Measurements from ENCODE around the gene UBE2R2. TPM values are rescaled to one million over a fixed set of nuclear protein-coding genes. Genes with fewer than 3 reads are reported as not detected.

Gene UBE2R2
- total and polyA plus RNA-seq, 2 of the 8 experiments (the other 6 are each of a cell fraction or from before 2014, with no cell fraction given), result 19.4 to 42.1 TPM

- Histone ChIP-seq H4K20me1 (replicated peaks in 1 of 2; ENCODE audit: control insufficient read depth in 1 of 2, insufficient read depth in 2 of 2, low read length in 2 of 2) (peaks cover 2 to 4% of the 10 kb centered on the region in 2 experiments), H3K27ac (ENCODE audit: low read depth, low read length) (no peak overlapping the region), H2BK15ac (ENCODE audit: low read length) (no peak overlapping the region), H3K4me2 (ENCODE audit: insufficient read depth in 1 of 2, low read depth in 2 of 2, low read length in 2 of 2) (no peak overlapping the region), H3K56ac (replicated peaks; ENCODE audit: insufficient read length, low read depth, low read length) (no peak overlapping the region), H3K79me2 (ENCODE audit: control insufficient read depth in 1 of 2, insufficient read depth in 2 of 2, low read length in 2 of 2) (peaks cover 0 to 90% of the 10 kb centered on the region in 2 experiments; a peak in 3 of 4 replicates), H2BK120ac (replicated peaks; ENCODE audit: low read depth, low read length) (no peak overlapping the region), H3K4ac (replicated peaks; ENCODE audit: insufficient read length, low read depth, low read length) (no peak overlapping the region), H2BK12ac (ENCODE audit: low read depth, low read length) (no peak overlapping the region), H3K18ac (ENCODE audit: extremely low read depth, low read length) (no peak overlapping the region), H2BK5ac (ENCODE audit: low read depth, low read length) (no peak overlapping the region), H4K91ac (replicated peaks; ENCODE audit: insufficient read length, low read length) (no peak overlapping the region), H3K9me3 (ENCODE audit: insufficient read depth in 2 of 2, low read depth in 1 of 2, low read length in 1 of 2) (no peaks in the 10 kb centered on the region), H3K4me3 (ENCODE audit: extremely low read depth in 1 of 4, insufficient read depth in 2 of 4, low read depth in 3 of 4, low read length in 4 of 4) (no peak overlapping the region), H3K36me3 (ENCODE audit: control insufficient read depth in 2 of 4, insufficient read depth in 4 of 4, low read length in 3 of 4) (no peaks in the 10 kb centered on the region; a peak in 1 of 8 replicates), H3K79me1 (ENCODE audit: low read depth, low read length) (peaks cover 5% of the 10 kb centered on the region; the same call in 1 of the 2 replicates), H3K4me1 (replicated peaks in 1 of 4; ENCODE audit: control insufficient read depth in 3 of 4, insufficient read depth in 4 of 4, low read length in 3 of 4) (peaks cover 0 to 6% (median 2%) of the 10 kb centered on the region in 4 experiments; a peak in 4 of 7 replicates), H2BK20ac (ENCODE audit: low read length) (no peak overlapping the region), H2AK5ac (ENCODE audit: low read depth, low read length) (no peak overlapping the region), H2AFZ (ENCODE audit: low read length) (no peak overlapping the region), H3K23me2 (ENCODE audit: low read depth, low read length) (no peaks in the 10 kb centered on the region), H3K23ac (ENCODE audit: insufficient read length) (no peak overlapping the region), H3K14ac (ENCODE audit: insufficient read length) (no peak overlapping the region), H4K8ac (ENCODE audit: extremely low read depth, insufficient read depth, low read length) (no peak overlapping the region), H4K5ac (ENCODE audit: insufficient read length, low read depth, low read length) (no peak overlapping the region), H3K9ac (replicated peaks in 1 of 4; ENCODE audit: extremely low read depth in 1 of 4, low read depth in 3 of 4, low read length in 3 of 4) (no peak overlapping the region), H3K27me3 (replicated peaks in 1 of 4; ENCODE audit: control insufficient read depth in 3 of 4, extremely low read depth in 1 of 4, insufficient read depth in 3 of 4, low read length in 3 of 4) (no peaks in the 10 kb centered on the region)
- no peak for DNase-seq (ENCODE audit: low read depth in 1 of 2, low spot score in 2 of 2)
- CTCF ChIA-PET (ENCODE audit: partially characterized antibody), result interaction anchor here (0.6 to 2.0 kb wide), 2 partner anchors 32 to 571 kb away, joined by 3 to 10 read pairs; no protein-coding TSS in a partner anchor
- FAIRE-seq, result no peak
- POLR2A ChIA-PET (ENCODE audit: partially characterized antibody), result no interaction called here
- WGBS, 2 experiments (ENCODE audit: extremely low coverage in 1 of 2, insufficient coverage in 1 of 2, insufficient read length in 1 of 2, insufficient replicate concordance in 2 of 2, low coverage in 1 of 2, low lambda C conversion rate in 2 of 2, missing lambda C conversion rate in 1 of 2), result 86% methylated on average over 4 of the region's 4 CpGs; no CpG with 5 or more reads in 1 of the 2 experiments
- TF ChIP-seq NRF1 (IDR thresholded peaks at IDR 0.05; ENCODE audit: low read depth, low read length) (no peak), POU5F1 (IDR thresholded peaks at IDR 0.05; ENCODE audit: low read depth, low read length) (no peak), TBP (IDR thresholded peaks at IDR 0.05; ENCODE audit: low read depth, low read length) (no peak), EGR1 (IDR thresholded peaks at IDR 0.05; ENCODE audit: borderline replicate concordance, low read depth, low read length) (no peak), SP4 (IDR thresholded peaks at IDR 0.05; ENCODE audit: low read length) (no peak), SUZ12 (IDR thresholded peaks at IDR 0.05; ENCODE audit: low read length) (no peak), TAF7 (optimal IDR thresholded peaks at IDR 0.05; ENCODE audit: borderline replicate concordance, low read depth, low read length) (no peak), ZNF274 (IDR thresholded peaks at IDR 0.05; ENCODE audit: borderline replicate concordance, extremely low read depth, low read length) (no peak), TAF1 (IDR thresholded peaks at IDR 0.05; ENCODE audit: low read depth, low read length) (no peak), CHD2 (IDR thresholded peaks at IDR 0.05; ENCODE audit: low read length) (no peak), SRF (IDR thresholded peaks at IDR 0.05; ENCODE audit: low read depth, low read length) (no peak), SP2 (IDR thresholded peaks at IDR 0.05; ENCODE audit: low read length) (no peak), SIRT6 (IDR thresholded peaks at IDR 0.05; ENCODE audit: low read length) (no peak), KDM4A (IDR thresholded peaks at IDR 0.05; ENCODE audit: low read depth, low read length, severe bottlenecking) (no peak), YY1 (IDR thresholded peaks at IDR 0.05; ENCODE audit: low read depth, low read length) (no peak), SIX5 (IDR thresholded peaks at IDR 0.05; ENCODE audit: low read depth, low read length) (no peak)
These were observed 29.3 kb downstream of the UBE2R2 start for GRCh38 chr9:33846231-33846630.
